ENCODE data around the gene RPS15.

Gene RPS15

DNA sequence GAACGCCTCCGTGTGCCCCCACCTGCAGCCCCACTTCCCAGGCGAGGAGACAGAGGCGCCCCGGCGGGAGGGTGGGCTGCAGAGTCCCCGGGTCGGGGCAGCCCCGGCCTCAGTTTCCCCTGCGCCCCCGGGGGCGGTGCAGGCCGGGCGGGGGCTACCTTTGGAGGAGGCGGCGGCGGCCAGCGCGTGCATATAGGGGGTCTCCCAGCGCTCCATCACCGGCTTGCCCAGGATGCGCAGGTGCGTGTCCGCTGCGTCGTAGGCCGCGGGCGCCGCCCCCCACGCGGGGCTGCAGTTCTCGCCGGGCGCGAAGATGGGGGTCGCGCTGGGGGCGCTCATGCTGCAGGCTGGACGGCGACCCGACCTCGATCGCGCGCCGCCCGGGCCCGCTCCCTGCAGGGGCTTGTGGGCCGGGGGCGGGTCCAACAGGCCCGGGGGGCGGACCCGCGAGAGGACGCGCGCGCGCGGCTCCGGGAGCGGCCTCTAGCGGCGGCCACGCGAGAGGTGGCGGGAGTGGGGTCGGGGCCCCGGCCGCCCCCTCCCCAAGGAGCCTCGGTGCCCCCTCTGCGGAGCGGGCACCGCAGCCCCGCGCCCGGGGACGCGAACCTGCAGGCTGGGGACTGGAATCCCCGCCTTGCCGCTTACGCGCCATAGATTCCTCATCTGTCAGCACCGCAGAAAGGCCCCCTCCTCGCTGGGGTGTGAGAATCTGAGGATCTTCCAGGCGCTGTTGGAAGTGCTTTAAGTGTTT is 36.9 kb upstream of the RPS15 start, which contains the start of gene GAMT:
Gene GAMT (minus strand): TSS at position 405 of the 751 bp plus-strand sequence. CDS start 66 bp downstream, at position 339.
- peak within 1 kb of the TSS; percentile 84 for H3K9ac ChIP-seq (ENCODE audit: low read length)
- peaks cover 12% of the 10 kb centered on the region for H3K79me2 ChIP-seq (ENCODE audit: low read length)
- H3K9me2 ChIP-seq (replicated peaks; ENCODE audit: insufficient read depth, low read length): no peaks in the 10 kb centered on the region
- H3F3A ChIP-seq (ENCODE audit: insufficient read depth, low read length): peaks cover 11% of the 10 kb centered on the region; the same call in 1 of the 2 replicates
- DNase-seq: peak; percentile 74
- H3K27ac ChIP-seq (ENCODE audit: low read length): no peak within 1 kb of the TSS
- H3K4me3 ChIP-seq (ENCODE audit: low read length): peak within 1 kb of the TSS; percentile 98
- no peak for TF ChIP-seq EZH2phosphoT487 (IDR thresholded peaks at IDR 0.05; ENCODE audit: low read length)
- TF ChIP-seq, protein P1, sequence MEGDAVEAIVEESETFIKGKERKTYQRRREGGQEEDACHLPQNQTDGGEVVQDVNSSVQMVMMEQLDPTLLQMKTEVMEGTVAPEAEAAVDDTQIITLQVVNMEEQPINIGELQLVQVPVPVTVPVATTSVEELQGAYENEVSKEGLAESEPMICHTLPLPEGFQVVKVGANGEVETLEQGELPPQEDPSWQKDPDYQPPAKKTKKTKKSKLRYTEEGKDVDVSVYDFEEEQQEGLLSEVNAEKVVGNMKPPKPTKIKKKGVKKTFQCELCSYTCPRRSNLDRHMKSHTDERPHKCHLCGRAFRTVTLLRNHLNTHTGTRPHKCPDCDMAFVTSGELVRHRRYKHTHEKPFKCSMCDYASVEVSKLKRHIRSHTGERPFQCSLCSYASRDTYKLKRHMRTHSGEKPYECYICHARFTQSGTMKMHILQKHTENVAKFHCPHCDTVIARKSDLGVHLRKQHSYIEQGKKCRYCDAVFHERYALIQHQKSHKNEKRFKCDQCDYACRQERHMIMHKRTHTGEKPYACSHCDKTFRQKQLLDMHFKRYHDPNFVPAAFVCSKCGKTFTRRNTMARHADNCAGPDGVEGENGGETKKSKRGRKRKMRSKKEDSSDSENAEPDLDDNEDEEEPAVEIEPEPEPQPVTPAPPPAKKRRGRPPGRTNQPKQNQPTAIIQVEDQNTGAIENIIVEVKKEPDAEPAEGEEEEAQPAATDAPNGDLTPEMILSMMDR (IDR thresholded peaks at IDR 0.05; ENCODE audit: low read length): peak; percentile 47
- no peak for TF ChIP-seq EZH2 (optimal IDR thresholded peaks at IDR 0.05; ENCODE audit: low read depth, low read length)
- peaks cover 4% of the 10 kb centered on the region; the same call in 1 of the 2 replicates for H3K4me1 ChIP-seq (ENCODE audit: low read length)
- no peaks in the 10 kb centered on the region for H3K9me3 ChIP-seq (replicated peaks; ENCODE audit: insufficient read depth, low read length)
- no peaks in the 10 kb centered on the region for H3K36me3 ChIP-seq (replicated peaks; ENCODE audit: insufficient read depth, low read length)
- H4K20me1 ChIP-seq (ENCODE audit: insufficient read depth, low read length): no peaks in the 10 kb centered on the region
- peaks cover 12% of the 10 kb centered on the region for H3K27me3 ChIP-seq (replicated peaks; ENCODE audit: insufficient read depth, low read length)
- H3K4me2 ChIP-seq (ENCODE audit: low read depth, low read length): peak within 1 kb of the TSS; percentile 100
- H2AFZ ChIP-seq (ENCODE audit: low read length): peak within 1 kb of the TSS; percentile 98

DNA sequence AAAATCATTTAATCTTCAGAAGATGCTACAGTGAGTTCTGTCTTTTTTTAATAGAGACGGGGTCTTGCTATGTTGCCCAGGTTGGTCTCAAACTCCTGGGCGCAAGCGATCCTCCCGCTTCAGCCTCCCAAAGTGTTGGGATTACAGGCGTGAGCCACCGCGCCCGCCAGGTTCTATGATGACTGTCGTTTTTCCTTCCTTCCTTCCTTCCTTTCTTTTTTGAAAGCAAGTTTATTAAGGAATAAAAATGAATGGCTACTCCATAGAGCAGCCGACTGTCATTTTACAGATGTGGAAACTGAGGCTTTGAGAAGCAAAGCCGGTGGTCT is 36.3 kb upstream of the RPS15 start:
- peaks cover 15% of the 10 kb centered on the region; the same call in 1 of the 2 replicates for H3F3A ChIP-seq (ENCODE audit: insufficient read depth, low read length)
- peak overlapping the region; percentile 98 for H3K4me3 ChIP-seq (ENCODE audit: low read length)
- peaks cover 7% of the 10 kb centered on the region; the same call in 1 of the 2 replicates for H3K4me1 ChIP-seq (ENCODE audit: low read length)
- no peaks in the 10 kb centered on the region for H3K36me3 ChIP-seq (replicated peaks; ENCODE audit: insufficient read depth, low read length)
- H3K79me2 ChIP-seq (ENCODE audit: low read length): peaks cover 12% of the 10 kb centered on the region
- H3K27ac ChIP-seq (ENCODE audit: low read length): no peak overlapping the region
- DNase-seq: no peak
- no peaks in the 10 kb centered on the region for H3K9me3 ChIP-seq (replicated peaks; ENCODE audit: insufficient read depth, low read length)
- H3K27me3 ChIP-seq (replicated peaks; ENCODE audit: insufficient read depth, low read length): peaks cover 12% of the 10 kb centered on the region
- no peaks in the 10 kb centered on the region for H4K20me1 ChIP-seq (ENCODE audit: insufficient read depth, low read length)
- H3K9ac ChIP-seq (ENCODE audit: low read length): no peak overlapping the region; the same call in 1 of the 2 replicates
- peak overlapping the region; percentile 94 for H2AFZ ChIP-seq (ENCODE audit: low read length)
- no peak for TF ChIP-seq EZH2 (optimal IDR thresholded peaks at IDR 0.05; ENCODE audit: low read depth, low read length)
- TF ChIP-seq EZH2phosphoT487 (IDR thresholded peaks at IDR 0.05; ENCODE audit: low read length): no peak
- TF ChIP-seq, protein P1 (IDR thresholded peaks at IDR 0.05; ENCODE audit: low read length): no peak
- H3K9me2 ChIP-seq (replicated peaks; ENCODE audit: insufficient read depth, low read length): no peaks in the 10 kb centered on the region
- H3K4me2 ChIP-seq (ENCODE audit: low read depth, low read length): peak overlapping the region; percentile 100

DNA sequence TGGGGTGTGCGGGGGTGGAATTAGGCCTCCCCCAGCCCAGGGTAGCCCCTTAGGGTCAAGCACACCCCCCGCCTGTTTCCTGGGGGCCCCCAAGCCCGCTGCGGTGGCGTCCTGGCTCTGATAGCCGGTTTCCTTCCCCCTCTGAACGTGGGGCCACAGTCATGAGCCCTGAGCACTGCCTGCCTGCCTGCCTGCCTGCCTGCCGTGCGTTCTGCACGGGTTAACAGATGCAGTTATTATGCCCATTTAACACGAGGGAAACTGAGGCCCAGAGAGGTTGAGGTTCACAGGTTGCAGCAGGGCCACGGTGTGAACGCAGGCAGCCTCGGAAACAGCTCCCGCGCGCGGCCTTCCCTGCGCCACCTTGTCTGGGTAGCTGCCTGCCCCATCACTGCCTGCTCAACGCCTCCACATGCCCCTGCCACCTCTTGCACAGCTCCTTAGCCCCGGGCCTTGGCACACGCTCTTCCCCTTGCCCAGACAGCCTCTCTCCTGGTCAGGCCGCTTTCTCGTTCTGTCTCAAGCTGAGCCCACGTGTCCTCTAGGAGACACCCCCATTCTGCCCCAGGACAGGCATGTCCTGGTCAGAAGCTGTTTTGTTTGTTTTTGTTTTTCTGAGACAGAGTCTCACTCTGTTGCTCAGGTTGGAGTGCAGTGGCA is 35.7 kb upstream of the RPS15 start:
- Histone ChIP-seq H3K9me2 (replicated peaks; ENCODE audit: insufficient read depth, low read length) (no peaks in the 10 kb centered on the region), H3K27ac (ENCODE audit: low read length) (no peak overlapping the region), H3K4me2 (ENCODE audit: low read depth, low read length) (no peak overlapping the region), H4K20me1 (ENCODE audit: insufficient read depth, low read length) (no peaks in the 10 kb centered on the region), H3F3A (ENCODE audit: insufficient read depth, low read length) (peaks cover 15% of the 10 kb centered on the region; the same call in 1 of the 2 replicates), H3K27me3 (replicated peaks; ENCODE audit: insufficient read depth, low read length) (peaks cover 12% of the 10 kb centered on the region), H3K79me2 (ENCODE audit: low read length) (peaks cover 12% of the 10 kb centered on the region), H3K4me3 (ENCODE audit: low read length) (no peak overlapping the region), H3K36me3 (replicated peaks; ENCODE audit: insufficient read depth, low read length) (no peaks in the 10 kb centered on the region), H3K9me3 (replicated peaks; ENCODE audit: insufficient read depth, low read length) (no peaks in the 10 kb centered on the region), H3K9ac (ENCODE audit: low read length) (no peak overlapping the region), H2AFZ (ENCODE audit: low read length) (no peak overlapping the region), H3K4me1 (ENCODE audit: low read length) (peaks cover 7% of the 10 kb centered on the region; the same call in 1 of the 2 replicates)
- DNase-seq: no peak
- TF ChIP-seq EZH2 (optimal IDR thresholded peaks at IDR 0.05; ENCODE audit: low read depth, low read length): no peak

Measured in MM.1S (cell line).